Mesenteric fat pad (tissue), 1 donor: ENCODE data around the gene KIF1C. TPM values are rescaled to one million over a fixed set of nuclear protein-coding genes. Genes with fewer than 3 reads are reported as not detected.
A peak's percentile ranks its signal among the peaks of the same experiment; 100 is the strongest.

Source experiments
- DNase-seq: peaks from one replicate; pipeline ENCODE4 v3.0.0-alpha.2; 2020; ENCODE audit warnings: low spot score
- long read RNA-seq: library from polyadenylated mRNA; unstranded; transcript quantifications from one replicate; pipeline ENCODE4 v2.0.0, GENCODE V29; 2020
- total RNA-seq: library from RNA; stranded (reverse); fragmentation: NEBNext Ultra II Directional; extraction: Animal tissue kit (Norgen Biotek cat#: 25700); gene quantifications from one replicate; pipeline ENCODE4 v1.2.1, GENCODE V29; 2021
- donor health status: DM: yes; HTN: yes; CAD: no.

The KIF1C gene
- total RNA-seq: 213 TPM
- long read RNA-seq, full-length matches to known transcripts: 6 of 97 reads
- long read RNA-seq, partial matches to known transcripts: 78 of 97 reads
- long read RNA-seq, other reads (novel, unspliced or antisense): 13 of 97 reads

GRCh38 chr17:4997302-4998026 is at the start of gene KIF1C, which contains the start of gene INCA1:
Gene KIF1C, plus strand, starts transcription at chr17:4997950. Its CDS starts 2,297 bp downstream, at chr17:5000247.
Gene INCA1, minus strand, starts transcription at chr17:4997522. Its CDS starts 3,085 bp downstream, at chr17:4994437.
- DNase-seq: peak; percentile 97

- DNase-seq: peak; percentile 93
Observed at GRCh38 chr17:4948166-4948930, 49.4 kb upstream of the KIF1C start, which contains the start of gene PFN1. Gene PFN1, minus strand, starts transcription at chr17:4948530. Its CDS starts 136 bp downstream, at chr17:4948394.

- DNase-seq: peak; percentile 94
Observed at GRCh38 chr17:4948931-4949320, 48.8 kb upstream of the KIF1C start.

DNA sequence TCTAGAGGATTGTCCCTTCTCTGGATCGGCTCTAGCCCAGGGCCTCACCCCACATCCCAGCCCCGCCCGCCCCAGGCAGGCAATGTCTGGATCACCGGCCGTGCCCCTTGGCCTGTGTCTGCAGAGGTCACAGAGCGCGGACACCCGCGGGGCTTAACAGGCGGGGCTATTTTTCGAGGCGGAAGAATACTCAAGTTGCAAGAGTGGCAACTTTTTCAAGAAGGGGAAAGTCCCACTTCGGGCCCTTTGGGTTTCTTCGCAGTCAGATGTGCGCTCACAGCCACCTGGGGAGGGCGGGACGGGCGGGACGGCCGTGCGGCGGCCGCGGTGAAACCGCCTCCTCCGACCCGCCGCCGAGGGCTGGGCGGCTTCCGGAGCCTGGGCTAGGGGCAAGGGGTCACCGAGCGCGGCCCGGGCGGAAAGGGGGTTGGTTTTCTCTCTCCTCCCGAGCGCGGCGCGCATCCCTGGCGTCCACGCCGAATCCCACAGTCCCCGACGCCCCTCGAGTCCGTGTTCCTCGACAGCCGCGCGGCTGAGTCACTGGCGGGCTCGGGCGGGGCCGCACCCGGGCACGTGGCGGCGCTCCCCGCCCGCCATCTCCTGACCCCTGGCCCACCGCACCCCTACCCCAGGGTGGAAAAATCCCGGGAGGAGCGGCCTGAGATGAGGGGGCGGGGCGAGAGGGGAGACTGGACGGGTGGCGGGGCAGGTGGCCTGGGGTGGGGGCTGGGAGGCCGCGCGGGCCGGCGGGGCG is 48.3 kb upstream of the KIF1C start:
- DNase-seq: peak; percentile 93

GRCh38 chr17:4950075-4950745 is 47.5 kb upstream of the KIF1C start:
- no peak for DNase-seq

DNA sequence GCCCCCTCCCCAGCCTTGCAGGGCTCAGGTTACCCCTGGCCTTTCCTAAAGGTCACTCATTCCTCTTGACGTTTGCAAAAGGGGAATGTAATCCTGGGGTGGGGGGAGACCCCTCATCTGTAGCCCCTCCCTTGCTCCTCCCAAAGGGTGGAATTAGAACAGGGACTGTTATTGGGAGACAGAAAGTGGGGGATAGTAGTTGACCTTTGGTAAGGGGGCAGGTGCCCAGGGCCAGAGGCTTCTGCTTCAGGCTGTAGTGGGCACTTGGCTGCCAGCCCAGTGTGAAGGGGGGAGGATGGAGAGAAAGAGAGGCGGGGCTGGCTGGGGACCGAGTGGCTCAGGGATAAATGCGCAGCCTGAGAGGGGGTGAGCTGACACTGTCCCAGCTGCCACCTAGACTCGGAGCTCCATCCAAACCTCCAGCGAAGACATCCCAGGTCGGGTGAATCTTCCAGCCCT is 47.0 kb upstream of the KIF1C start, which contains the start of gene ENO3:
ENO3 (plus strand) TSS at position 374 of the 459 bp plus-strand sequence. CDS start 711 bp downstream, outside the sequence.
- no peak for DNase-seq

- no peak for DNase-seq
Observed at GRCh38 chr17:4951486-4951885, 46.3 kb upstream of the KIF1C start.

DNA sequence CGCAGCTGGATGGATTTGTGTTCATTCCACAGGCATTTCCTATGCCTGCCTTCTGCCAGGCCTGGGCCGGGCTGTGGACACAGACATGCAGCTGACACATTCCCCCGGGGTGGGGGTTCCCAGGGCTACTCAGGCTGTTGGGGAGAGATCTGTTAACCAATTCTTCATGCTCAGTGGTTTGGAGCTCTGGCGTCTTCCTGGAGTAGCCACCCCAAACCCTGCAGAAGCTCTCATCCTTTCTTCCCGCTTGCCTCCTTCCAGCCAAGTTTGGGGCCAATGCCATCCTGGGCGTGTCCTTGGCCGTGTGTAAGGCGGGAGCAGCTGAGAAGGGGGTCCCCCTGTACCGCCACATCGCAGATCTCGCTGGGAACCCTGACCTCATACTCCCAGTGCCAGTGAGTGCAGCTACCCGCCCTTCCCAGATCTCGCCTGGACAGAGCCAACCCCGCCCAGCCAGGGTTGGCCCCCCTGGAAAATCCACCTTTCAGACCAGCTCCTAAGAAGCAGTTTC is 44.2 kb upstream of the KIF1C start:
- DNase-seq: no peak

DNA sequence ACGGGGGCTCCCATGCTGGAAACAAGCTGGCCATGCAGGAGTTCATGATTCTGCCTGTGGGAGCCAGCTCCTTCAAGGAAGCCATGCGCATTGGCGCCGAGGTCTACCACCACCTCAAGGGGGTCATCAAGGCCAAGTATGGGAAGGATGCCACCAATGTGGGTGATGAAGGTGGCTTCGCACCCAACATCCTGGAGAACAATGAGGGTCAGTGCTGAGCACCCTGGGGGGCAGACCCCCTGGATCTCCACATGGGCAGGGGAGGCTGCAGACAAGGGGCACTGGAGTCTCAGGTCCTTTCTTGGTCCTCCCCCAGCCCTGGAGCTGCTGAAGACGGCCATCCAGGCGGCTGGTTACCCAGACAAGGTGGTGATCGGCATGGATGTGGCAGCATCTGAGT is 42.7 kb upstream of the KIF1C start:
- no peak for DNase-seq

- no peak for DNase-seq
Observed at GRCh38 chr17:4956493-4957061, 41.2 kb upstream of the KIF1C start.

DNA sequence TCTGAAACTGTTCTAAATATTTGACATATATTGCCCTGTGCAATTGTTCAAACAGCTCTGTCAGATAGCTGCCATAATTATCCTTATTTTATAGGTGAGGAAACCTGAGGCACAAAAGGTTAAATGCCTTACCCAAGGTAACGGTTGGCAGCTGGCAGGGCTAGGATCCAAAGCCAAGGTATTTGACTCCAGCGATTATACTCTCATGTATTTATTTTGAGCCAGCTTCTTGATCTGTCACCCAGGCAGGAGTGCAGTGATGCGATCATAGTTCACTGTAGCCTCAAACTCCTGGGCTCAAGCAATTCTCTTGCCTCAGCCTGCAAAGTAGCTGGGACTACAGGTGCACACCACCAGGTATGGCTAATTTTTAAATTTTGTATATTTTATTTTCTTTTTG is 39.6 kb upstream of the KIF1C start:
- no peak for DNase-seq

GRCh38 chr17:4959261-4959965 is 38.3 kb upstream of the KIF1C start:
- DNase-seq: no peak

DNA sequence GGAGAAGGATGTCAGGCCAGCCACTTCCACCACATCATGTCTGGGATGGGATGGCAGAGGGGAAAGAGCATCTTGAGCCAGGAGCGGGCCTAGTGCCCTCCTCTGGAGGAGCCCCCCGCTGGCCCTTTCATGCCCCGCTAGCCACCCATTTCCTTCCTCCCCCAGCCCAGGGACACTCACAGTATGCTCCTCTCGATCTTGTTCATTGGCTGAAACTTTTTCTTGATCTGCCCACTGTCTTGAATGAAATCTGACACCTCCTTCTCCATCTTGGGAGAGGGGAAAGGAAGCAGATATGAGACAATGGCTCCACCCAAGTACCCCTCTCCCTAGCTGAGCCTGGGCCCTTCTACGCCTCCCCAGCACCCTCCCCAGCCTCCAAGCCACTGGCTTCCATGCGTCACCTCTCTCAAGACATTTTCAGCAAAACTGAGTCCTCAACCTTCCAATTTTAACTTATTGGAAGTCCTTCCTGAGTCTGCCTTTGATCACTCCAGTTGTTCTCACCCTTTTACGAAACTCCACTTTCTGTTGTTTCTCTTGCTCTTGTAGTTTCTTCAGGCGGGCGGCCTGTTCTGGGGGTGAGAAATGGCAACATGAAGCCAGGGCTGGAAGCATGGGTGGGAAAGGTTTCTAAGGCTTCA is 37.3 kb upstream of the KIF1C start:
- DNase-seq: no peak

DNA sequence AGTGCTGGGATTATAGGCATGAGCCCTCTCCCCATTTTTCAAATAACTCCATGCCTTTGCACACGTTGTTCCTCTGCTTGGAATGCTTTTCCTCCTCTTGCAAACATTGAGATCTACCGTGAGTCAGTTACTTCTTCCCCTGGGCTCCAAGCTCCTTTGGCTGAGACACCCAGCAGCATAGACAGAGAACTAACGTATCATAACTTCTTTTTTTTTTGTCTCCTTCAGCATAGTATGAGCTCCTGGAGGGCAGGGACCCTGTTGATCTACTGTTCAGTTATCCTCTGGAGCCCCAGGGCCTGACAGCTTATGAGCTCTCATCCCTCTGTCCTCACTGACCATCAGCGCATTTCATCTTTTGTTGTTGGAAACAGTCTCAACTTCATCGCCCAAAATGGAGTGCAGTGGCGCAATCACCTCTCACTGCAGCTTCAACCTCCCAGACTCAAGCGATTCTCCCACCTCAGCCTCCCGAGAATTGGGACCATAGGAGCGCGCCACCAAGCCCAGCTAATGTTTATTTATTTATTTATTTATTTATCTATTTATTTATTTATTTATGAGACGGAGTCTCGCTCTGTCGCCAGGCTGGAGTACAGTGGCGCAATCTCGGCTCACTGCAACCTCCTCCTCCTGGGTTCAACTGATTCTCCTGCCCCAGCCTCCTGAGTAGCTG is 32.3 kb upstream of the KIF1C start:
- DNase-seq: no peak

- peak; percentile 98 for DNase-seq
Observed at GRCh38 chr17:4966844-4967538, 30.8 kb upstream of the KIF1C start.

DNA sequence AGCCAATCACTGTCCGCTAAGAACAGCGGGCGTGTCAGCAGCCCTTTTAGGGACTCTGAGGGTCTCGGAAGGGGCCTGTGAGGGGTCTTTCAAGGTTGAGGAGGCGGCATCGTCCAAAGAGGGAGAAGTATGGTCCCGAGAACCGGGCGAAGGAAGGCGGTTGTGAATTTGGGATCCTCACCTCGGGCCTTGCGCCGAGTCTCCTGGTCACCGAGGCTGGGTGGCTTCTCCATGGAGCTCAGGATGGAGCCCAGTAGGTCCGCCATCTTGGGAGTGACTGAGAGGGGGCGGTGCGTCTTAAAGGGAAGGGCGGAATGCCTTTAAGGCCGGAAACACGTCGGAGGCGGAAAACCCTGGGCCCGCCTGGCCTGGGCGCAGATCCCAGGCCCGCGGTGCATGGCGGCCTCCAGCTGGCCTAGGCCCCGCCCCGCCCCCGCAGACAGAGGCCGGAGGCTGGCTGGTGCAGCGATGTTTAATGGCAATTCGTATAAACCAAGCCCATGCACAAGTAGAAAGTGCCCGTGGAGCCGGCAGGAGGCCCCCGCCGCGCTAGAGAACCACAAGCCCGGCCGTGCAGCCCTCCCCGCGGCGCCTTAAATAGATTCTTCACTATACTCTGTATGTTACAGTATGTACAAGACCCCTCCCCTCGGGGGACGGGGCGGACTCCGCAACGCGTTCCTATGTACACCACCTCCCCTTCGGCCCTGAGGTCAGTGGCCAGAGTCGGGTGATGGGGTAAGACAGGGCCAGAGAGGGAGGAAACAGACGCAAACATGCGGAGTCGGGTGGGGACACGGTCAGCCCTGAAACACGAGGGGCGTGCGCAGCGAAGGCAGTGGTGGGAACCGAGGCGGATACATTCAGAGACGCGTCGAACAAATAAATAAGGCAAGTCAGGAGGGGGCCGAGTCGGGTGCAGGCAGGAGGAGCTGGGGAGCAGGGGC is 29.9 kb upstream of the KIF1C start, which contains the start of gene SPAG7:
SPAG7 (minus strand) TSS at position 279 of the 947 bp plus-strand sequence; CDS start at position 266, 13 bp downstream.
- peak; percentile 96 for DNase-seq
